Measurements from ENCODE around the gene NASP. TPM values are rescaled to one million over a fixed set of nuclear protein-coding genes. Genes with fewer than 3 reads are reported as not detected.
A peak's percentile ranks its signal among the peaks of the same experiment; 100 is the strongest.

The NASP gene
- polyA plus RNA-seq, 1 donor from 2014 or later = 116 TPM

DNA sequence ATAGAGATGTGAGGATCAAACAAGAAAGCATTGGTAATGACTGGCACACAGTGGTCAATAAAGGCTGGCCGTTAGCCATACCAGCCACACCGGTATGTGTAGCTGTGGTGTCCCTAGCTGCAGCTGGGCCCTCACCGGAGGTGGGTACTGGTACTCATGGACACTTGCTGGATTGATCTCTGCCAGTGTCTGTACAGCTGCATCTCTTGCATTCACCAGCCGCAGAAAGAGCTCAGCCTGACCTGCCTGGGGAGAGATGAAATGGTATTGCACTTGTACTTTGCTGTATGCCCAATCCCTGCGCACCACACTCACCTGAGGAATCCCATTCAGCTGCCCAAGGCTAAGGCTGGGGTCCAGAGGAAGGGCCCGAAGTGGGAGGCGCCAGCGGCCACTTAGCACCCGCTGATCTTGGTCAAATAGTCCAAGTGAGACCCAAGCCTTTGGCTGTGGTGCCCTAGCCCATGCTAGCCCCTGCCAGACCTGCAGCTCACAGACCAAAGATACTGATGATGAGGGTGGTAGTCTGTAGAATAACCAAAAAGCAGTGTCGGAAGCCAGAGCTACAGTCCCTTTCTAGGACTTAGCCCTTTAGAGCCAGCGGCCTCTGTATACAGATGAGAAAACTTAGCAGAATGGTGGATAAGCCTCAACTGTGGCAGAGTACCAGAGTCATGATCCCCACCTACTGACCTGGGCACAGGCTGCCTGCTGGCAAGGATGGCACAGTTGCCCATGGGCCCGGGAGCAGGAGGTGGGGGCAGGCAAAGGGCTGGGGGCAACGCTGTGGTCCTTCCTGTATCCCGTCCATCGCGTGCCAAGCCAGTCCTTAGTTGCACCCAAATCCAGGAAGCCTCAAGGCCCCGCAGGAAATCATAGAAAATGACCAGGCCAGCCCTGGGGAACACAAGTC lies 37.0 kb downstream of the NASP start:
- Mint-ChIP-seq H3K36me3 (peaks cover 9% of the 10 kb centered on the region), H3K9me3 (no peaks in the 10 kb centered on the region), H3K4me1 (peaks cover 6 to 7% (median 7%) of the 10 kb centered on the region in 3 donors), H3K27me3 (no peaks in the 10 kb centered on the region), H3K27ac (peak overlapping the region in 2 of 3 donors; percentile 20 to 57), H3K4me3 (no peak overlapping the region)

DNA sequence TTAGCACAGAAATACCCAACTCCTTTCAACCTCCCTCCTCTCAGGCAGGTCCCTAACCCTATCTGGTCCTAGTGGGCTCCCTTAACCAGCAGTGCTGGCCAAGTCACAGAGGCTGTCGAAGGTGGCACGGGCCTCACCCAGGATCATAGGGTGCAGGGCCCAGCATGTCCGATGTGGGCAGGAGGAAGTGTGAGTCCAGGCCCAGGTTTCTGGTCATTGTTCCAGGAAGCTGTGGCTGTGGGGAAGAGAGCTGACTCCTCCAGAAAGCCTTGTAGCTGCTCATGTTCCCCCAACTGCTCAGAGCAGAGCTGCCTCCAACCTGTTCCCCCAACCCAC lies 37.6 kb downstream of the NASP start:
- no peaks in the 10 kb centered on the region for H3K9me3 Mint-ChIP-seq
- peaks cover under 1 to 3% (median 1%) of the 10 kb centered on the region in 3 donors for H3K4me1 Mint-ChIP-seq
- peaks cover 4% of the 10 kb centered on the region for H3K36me3 Mint-ChIP-seq
- H3K27ac Mint-ChIP-seq = no peak overlapping the region
- H3K27me3 Mint-ChIP-seq = no peaks in the 10 kb centered on the region
- H3K4me3 Mint-ChIP-seq = no peak overlapping the region

DNA sequence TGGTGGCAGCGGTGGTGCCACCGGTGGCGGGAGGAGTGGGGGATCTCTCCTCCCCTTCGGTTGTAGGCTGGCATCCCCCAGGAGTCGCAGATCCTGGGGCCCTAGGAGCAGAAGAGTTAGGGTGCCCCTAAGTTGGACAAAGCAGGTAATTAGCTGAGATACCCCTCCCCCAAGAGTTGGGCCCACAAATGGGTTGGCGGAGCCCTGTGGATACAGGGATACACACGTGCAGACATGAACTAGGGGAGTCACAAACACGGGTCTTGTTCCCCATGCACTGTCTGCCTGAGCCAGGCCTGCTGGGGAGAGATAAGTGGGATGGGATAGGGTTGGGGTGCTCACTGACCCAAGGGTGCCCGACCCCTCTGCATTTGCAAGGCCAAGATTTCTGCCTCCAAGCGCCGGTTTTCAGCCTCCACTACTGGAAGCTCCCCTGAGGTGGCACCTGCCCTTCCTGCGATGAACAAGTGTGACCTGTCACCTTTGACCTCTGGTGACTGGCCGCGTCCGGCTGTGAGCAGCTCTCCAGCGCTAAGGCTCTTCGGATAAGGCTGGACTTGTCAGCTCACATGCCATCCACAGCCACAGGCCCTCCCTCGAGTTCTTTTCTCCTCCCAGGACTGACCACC lies 38.2 kb downstream of the NASP start:
- peaks cover 4% of the 10 kb centered on the region for H3K36me3 Mint-ChIP-seq
- H3K4me3 Mint-ChIP-seq = peak overlapping the region in 1 of 4 donors; percentile 45
- no peaks in the 10 kb centered on the region for H3K9me3 Mint-ChIP-seq
- peaks cover 0 to 2% (median 1%) of the 10 kb centered on the region in 3 donors for H3K4me1 Mint-ChIP-seq
- no peak overlapping the region for H3K27ac Mint-ChIP-seq
- H3K27me3 Mint-ChIP-seq = no peaks in the 10 kb centered on the region

DNA sequence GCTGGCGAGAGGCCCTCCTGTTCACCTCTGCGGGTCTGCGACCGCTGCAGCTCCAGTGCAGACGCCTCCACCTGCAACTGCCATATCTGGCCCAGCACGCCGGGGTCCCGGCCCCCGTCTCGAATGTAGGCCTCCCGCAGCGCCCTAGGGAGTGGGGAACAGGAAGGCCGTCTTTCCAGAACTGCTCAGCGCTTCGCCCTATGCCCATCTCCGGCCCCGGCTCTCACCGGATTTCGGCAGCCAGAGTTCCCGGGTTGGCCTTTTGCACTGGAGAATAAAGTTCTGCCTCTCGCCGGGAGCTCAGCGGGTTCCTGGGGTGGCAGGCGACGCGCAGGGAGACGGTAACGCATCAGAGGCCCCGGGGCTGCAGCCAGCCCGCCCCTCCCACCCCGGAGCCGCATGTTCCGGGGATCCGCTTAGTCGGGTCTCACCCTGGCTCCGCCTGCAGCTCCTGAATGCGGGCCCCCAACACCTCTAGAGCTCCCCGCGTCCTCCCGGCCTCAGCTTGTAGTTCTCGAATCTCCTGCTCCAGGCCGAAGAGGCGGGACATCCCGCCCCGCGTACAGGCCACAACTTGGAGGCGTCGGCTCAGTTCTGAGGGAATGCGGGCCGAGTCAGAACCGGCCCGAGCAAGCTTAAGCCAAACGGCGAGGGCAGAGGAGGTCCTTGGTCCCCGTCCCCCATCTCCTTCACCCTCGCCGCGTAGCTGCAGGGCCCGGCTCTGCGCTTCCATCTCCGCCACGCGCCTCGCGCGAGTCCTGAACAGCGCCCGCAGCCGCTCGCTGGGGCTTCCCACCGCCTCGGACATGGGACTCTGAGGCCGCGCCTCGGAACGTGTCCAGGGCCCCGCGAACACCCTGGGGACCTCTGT lies 38.9 kb downstream of the NASP start:
- Mint-ChIP-seq H3K27ac (peak overlapping the region in 1 of 3 donors; percentile 31), H3K9me3 (no peaks in the 10 kb centered on the region), H3K4me1 (peaks cover 0 to 1% (median 0%) of the 10 kb centered on the region in 3 donors)

GRCh38 chr1:45623972-45624371 lies 40.1 kb downstream of the NASP start, which contains the start of gene CCDC17:
TSS of gene CCDC17 (minus strand) at chr1:45624054. CDS start at chr1:45623909, 145 bp downstream.
- H3K9me3 Mint-ChIP-seq = no peaks in the 10 kb centered on the region
- no peaks in the 10 kb centered on the region for H3K27me3 Mint-ChIP-seq
- H3K4me3 Mint-ChIP-seq = no peak within 1 kb of the TSS
- peaks cover 4% of the 10 kb centered on the region for H3K36me3 Mint-ChIP-seq
- peaks cover 0 to 1% (median 0%) of the 10 kb centered on the region in 3 donors for H3K4me1 Mint-ChIP-seq
- H3K27ac Mint-ChIP-seq = peak within 1 kb of the TSS in 2 of 3 donors; percentile 28 to 31

More for the DNA sequence above, 38.9 kb downstream of the NASP start:
- peak overlapping the region in 1 of 4 donors; percentile 45 for H3K4me3 Mint-ChIP-seq
- H3K27me3 Mint-ChIP-seq = no peaks in the 10 kb centered on the region
- H3K36me3 Mint-ChIP-seq = peaks cover 4% of the 10 kb centered on the region

DNA sequence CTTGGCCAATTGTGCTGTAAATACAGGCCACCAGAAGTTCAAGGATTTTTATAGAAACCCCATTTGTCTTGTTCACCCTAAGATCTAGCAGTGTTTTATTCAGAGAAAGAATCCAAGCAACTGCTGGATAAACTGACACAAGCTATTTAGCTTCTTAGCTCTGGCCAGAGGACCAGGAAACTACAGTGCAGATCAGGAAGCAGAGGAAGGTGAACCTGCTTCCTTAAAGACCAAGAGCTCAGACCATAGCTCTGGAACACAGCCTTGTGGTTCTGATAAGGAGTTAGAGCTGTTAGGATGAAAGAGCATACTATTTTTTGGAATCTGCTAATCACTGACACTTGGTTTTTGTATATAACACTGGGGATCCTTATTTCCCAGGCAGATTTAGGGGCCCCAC lies 45.2 kb downstream of the NASP start:
- Mint-ChIP-seq H3K4me1 (peaks cover 0 to 1% (median 0%) of the 10 kb centered on the region in 3 donors), H3K27ac (peak overlapping the region in 1 of 3 donors; percentile 59), H3K9me3 (no peaks in the 10 kb centered on the region), H3K4me3 (no peak overlapping the region), H3K36me3 (peaks cover 6% of the 10 kb centered on the region), H3K27me3 (no peaks in the 10 kb centered on the region)

- peak overlapping the region in 1 of 3 donors; percentile 3 for H3K27ac Mint-ChIP-seq
Measured at GRCh38 chr1:45630429-45630828, 46.6 kb downstream of the NASP start.

GRCh38 chr1:45635211-45635610 lies 51.4 kb downstream of the NASP start:
- Mint-ChIP-seq H3K27me3 (no peaks in the 10 kb centered on the region), H3K36me3 (peaks cover 6% of the 10 kb centered on the region), H3K4me1 (no peaks in the 10 kb centered on the region), H3K9me3 (no peaks in the 10 kb centered on the region), H3K27ac (no peak overlapping the region), H3K4me3 (no peak overlapping the region)

More at GRCh38 chr1:45630429-45630828, 46.6 kb downstream of the NASP start:
- Mint-ChIP-seq H3K9me3 (no peaks in the 10 kb centered on the region), H3K36me3 (peaks cover 5% of the 10 kb centered on the region), H3K4me3 (no peak overlapping the region), H3K27me3 (no peaks in the 10 kb centered on the region), H3K4me1 (no peaks in the 10 kb centered on the region)

DNA sequence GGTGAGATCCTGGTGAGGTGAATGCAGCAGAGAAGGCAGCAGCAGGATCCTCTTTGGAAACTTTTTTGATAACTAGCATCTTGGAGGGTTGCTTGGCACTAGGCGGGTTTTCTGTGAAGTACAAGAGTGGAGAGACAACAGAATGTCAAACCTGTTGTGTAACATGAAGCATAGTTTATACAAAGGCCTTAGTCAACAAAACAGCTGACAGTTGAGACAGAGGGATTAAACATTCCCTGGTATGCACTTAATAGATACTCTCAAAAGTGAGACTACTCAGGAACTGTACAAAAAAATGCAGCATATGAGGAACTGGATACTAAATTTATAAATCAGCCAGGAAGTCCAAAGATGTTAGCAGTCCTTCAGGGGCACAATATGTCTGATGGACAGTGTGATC lies 56.5 kb downstream of the NASP start:
- H3K4me3 Mint-ChIP-seq = no peak overlapping the region
- peaks cover 6 to 14% (median 9%) of the 10 kb centered on the region in 3 donors for H3K4me1 Mint-ChIP-seq
- H3K27me3 Mint-ChIP-seq = no peaks in the 10 kb centered on the region
- H3K27ac Mint-ChIP-seq = no peak overlapping the region
- no peaks in the 10 kb centered on the region for H3K9me3 Mint-ChIP-seq
- H3K36me3 Mint-ChIP-seq = peaks cover 2% of the 10 kb centered on the region

DNA sequence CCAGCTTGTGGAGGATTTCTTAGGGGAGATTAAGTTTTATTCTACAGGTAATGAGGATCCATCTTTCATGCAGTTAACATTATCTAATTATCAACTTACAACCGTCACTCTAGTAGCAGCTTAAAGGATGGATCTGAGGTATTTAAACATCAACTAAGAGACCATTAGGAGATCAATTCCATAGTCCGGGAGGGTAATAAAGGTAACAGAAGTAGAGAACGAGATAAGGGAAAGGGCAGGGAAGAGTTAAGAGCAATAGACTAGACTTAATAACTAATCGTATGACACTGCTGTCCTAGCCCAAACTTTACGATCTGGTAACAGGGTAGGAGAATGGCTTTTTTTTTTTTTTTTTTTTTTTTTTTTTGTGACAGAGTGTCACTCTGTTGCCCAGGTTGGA lies 59.5 kb downstream of the NASP start:
- no peak overlapping the region for H3K27ac Mint-ChIP-seq
- H3K27me3 Mint-ChIP-seq = no peaks in the 10 kb centered on the region
- H3K4me1 Mint-ChIP-seq = peaks cover 7 to 21% (median 14%) of the 10 kb centered on the region in 3 donors
- H3K4me3 Mint-ChIP-seq = no peak overlapping the region
- peaks cover 2% of the 10 kb centered on the region for H3K36me3 Mint-ChIP-seq
- no peaks in the 10 kb centered on the region for H3K9me3 Mint-ChIP-seq

DNA sequence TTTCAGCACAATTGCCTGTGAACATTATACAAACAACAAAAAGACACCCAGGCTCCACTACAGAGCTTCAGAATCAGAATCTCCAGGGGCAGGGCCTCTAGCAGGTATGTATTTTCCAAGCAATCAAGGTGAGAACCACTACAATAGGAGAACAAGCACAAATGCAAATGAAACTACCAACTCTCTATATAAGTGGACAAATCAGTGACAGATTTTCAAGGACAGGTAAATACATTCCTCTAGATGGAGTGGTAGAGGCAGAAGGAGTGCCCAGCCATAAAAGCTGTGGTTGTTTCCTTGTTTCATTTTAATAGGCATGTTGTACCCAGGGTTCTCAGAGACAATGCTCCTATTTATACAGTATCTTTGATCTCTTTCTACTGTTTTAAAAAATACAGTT lies 60.1 kb downstream of the NASP start:
- H3K36me3 Mint-ChIP-seq = peaks cover 2% of the 10 kb centered on the region
- H3K4me1 Mint-ChIP-seq = peaks cover 7 to 21% (median 14%) of the 10 kb centered on the region in 3 donors
- no peaks in the 10 kb centered on the region for H3K27me3 Mint-ChIP-seq
- H3K27ac Mint-ChIP-seq = no peak overlapping the region
- H3K4me3 Mint-ChIP-seq = no peak overlapping the region
- no peaks in the 10 kb centered on the region for H3K9me3 Mint-ChIP-seq

DNA sequence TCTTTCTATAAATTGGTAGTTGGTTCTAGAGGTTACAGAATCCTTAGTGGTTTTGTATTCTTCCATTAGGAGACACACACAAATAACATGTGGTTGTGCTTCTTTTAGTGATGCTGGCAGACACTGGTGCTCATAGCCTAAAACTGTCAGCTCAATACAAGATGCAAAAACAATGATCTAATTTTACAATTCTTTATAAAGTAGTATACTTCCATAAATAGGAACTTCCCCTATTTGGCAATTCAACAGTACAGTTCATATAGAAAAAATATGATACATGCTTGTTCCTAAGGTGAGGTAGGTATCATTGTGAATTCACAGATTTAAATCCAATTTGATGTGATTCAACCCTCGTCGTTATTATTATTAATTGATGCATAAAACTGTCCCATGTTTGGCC lies 60.8 kb downstream of the NASP start:
- H3K27me3 Mint-ChIP-seq = no peaks in the 10 kb centered on the region
- H3K27ac Mint-ChIP-seq = no peak overlapping the region
- no peak overlapping the region for H3K4me3 Mint-ChIP-seq
- no peaks in the 10 kb centered on the region for H3K9me3 Mint-ChIP-seq
- peaks cover 2% of the 10 kb centered on the region for H3K36me3 Mint-ChIP-seq
- H3K4me1 Mint-ChIP-seq = peaks cover 7 to 21% (median 14%) of the 10 kb centered on the region in 3 donors

- H3K27ac Mint-ChIP-seq = peak overlapping the region in 1 of 3 donors; percentile 74
- H3K9me3 Mint-ChIP-seq = no peaks in the 10 kb centered on the region
- H3K4me3 Mint-ChIP-seq = no peak overlapping the region
- peaks cover 2% of the 10 kb centered on the region for H3K36me3 Mint-ChIP-seq
- peaks cover 7 to 26% (median 14%) of the 10 kb centered on the region in 3 donors for H3K4me1 Mint-ChIP-seq
- no peaks in the 10 kb centered on the region for H3K27me3 Mint-ChIP-seq
Measured at GRCh38 chr1:45647248-45648021, 63.6 kb downstream of the NASP start.

Data from IgD-negative memory B cell (primary cell).